Right cardiac atrium (tissue), 5 donors: ENCODE measurements around the gene SSX2IP. TPM values are rescaled to one million over a fixed set of nuclear protein-coding genes. Genes with fewer than 3 reads are reported as not detected.

Source experiments
- ATAC-seq, 2 donors: fragments of 200-7000 bp; cut with Tn5 transposase; one replicate each; pipeline versions ENCODE4 v1.8.0 to v1.9.1; 2020; ENCODE audit warnings: moderate library complexity in 2 of 2, mild to moderate bottlenecking in 1 of 2
- DNase-seq, 3 donors: peaks; one replicate each; pipeline ENCODE4 v3.0.0-alpha.2; 2020
- H3K27ac ChIP-seq: one replicate; pipeline ENCODE4 v1.5.1; 2013; ENCODE audit warnings: mild to moderate bottlenecking, low read length, control low read depth, moderate library complexity
- H3K27me3 ChIP-seq: one replicate; pipeline ENCODE4 v1.6.1; 2013; ENCODE audit not compliant: control insufficient read depth, insufficient read depth
- H3K4me1 ChIP-seq: one replicate; pipeline ENCODE4 v1.6.1; 2013; ENCODE audit warnings: low read length; ENCODE audit not compliant: control insufficient read depth, insufficient read depth
- H3K4me3 ChIP-seq: one replicate; pipeline ENCODE4 v1.5.1; 2013; ENCODE audit warnings: low read length, control low read depth
- H3K9me3 ChIP-seq: one replicate; pipeline ENCODE4 v1.6.1; 2013; ENCODE audit warnings: low read length; ENCODE audit not compliant: control insufficient read depth
- WGBS: extraction: QIAGEN DNeasy Blood & Tissue Kit; methylation state at CpG from one replicate; pipeline ENCODE4 v1.1.7; 2013; 5-methylcytosine and 5-hydroxymethylcytosine counted together
- intact Hi-C, 4 donors: fragments of 100-400 bp; cut with DNase I; formaldehyde crosslinking; loops; one replicate each; pipeline versions ENCODE4 v1.11.0 to v1.14.0; 2022 to 2023
- polyA plus RNA-seq: library from polyadenylated mRNA; stranded (reverse); fragments of 200-250 nt; gene quantifications from one replicate; pipeline ENCODE4 v1.2.3, GENCODE V29; 2013
- total RNA-seq, 4 donors: library from RNA; stranded (reverse); fragmentation: NEBNext Ultra II Directional; extraction: Animal tissue kit (Norgen Biotek cat#: 25700); gene quantifications; one replicate each; pipeline ENCODE4 v1.2.1, GENCODE V29; 2021
- donor health status: healthy with polysubstance abuse.
- donor health status: DM: no; HTN: yes; CAD: no.
- donor health status: DM: no; HTN: no; CAD: no.
- donor health status: DM: no; HTN: yes; CAD: no; lungs with severe emphysema.
- donor health status: DM: yes; HTN: yes; CAD: no.

Gene SSX2IP
- total and polyA plus RNA-seq, 5 donors: 7.7 to 28.6 (median 20.8) TPM

DNA sequence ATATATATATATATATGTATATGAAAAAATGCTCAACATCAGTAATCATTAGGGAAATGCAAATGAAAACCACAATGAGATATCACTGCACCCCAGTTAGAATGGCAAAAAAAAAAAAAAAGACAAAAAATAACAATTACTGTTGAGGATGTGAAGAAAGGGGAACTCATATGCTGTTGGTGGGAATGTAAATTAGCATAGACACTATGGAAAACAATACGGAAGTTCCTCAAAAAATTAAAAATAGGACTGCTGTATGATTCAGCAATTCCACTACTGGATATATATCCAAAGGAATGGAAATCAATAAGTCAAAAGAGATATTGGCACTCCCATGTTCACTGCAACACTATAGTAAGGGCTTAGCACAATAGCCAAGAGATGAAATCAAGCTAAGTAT is 74.5 kb downstream of the SSX2IP start:
- DNase-seq (no peak), ATAC-seq (no peak)
- 86% methylated on average over 1 of the region's 1 CpG for WGBS
- H3K4me1 ChIP-seq: peaks cover 3% of the 10 kb centered on the region
- no peaks in the 10 kb centered on the region for H3K27me3 ChIP-seq
- no peak overlapping the region for H3K27ac ChIP-seq
- H3K9me3 ChIP-seq: no peaks in the 10 kb centered on the region
- intact Hi-C loops: no loop called here
- no peak overlapping the region for H3K4me3 ChIP-seq

DNA sequence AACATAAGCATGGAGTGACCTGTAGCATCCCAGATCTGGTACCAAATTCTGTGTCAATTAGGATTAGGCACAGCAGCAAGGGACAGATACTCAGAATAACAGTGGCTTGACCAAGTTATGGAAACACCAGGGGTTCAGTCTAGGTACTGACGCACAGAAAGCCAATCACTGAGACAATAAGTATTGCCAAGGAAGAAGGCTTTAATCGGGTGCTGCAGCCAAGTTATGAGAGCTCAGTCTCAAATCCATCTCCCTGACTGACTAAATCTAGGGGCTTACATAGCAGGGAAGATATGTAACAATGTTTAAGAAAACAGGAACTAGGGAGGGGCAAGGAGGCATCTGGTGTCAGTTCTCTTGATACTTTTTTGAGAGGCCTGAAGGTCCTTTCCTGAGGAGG is 76.4 kb downstream of the SSX2IP start:
- 91% methylated on average over 2 of the region's 2 CpGs for WGBS
- Histone ChIP-seq H3K9me3 (no peaks in the 10 kb centered on the region), H3K27ac (no peak overlapping the region), H3K27me3 (no peaks in the 10 kb centered on the region), H3K4me3 (no peak overlapping the region), H3K4me1 (peaks cover 3% of the 10 kb centered on the region)
- no peak for DNase-seq
- intact Hi-C loops: no loop called here
- no peak for ATAC-seq

DNA sequence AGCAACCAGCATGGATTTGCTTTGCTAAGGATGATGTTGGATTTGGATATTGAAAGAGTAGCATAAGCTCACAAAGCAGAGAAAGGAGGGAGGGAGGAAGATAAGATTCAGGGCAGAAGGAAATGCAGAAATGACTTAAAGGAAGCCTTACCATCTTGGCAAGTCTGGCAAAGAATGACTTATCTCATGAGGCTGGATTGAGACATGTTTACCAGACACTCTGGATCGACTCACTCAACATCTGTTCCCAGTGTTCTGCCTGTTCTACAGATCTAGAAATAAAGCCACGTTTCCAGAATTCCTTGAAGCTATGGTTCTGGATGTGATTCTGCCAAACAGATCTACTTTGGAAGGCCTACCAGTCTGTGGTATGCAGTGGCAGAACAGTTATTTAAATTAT is 77.2 kb downstream of the SSX2IP start:
- DNase-seq (no peak), ATAC-seq (no peak)
- H3K9me3 ChIP-seq: no peaks in the 10 kb centered on the region
- WGBS: 62% methylated on average over 2 of the region's 2 CpGs
- H3K27ac ChIP-seq: no peak overlapping the region
- no peaks in the 10 kb centered on the region for H3K27me3 ChIP-seq
- H3K4me3 ChIP-seq: no peak overlapping the region
- intact Hi-C loops: no loop called here
- H3K4me1 ChIP-seq: peaks cover 3% of the 10 kb centered on the region

DNA sequence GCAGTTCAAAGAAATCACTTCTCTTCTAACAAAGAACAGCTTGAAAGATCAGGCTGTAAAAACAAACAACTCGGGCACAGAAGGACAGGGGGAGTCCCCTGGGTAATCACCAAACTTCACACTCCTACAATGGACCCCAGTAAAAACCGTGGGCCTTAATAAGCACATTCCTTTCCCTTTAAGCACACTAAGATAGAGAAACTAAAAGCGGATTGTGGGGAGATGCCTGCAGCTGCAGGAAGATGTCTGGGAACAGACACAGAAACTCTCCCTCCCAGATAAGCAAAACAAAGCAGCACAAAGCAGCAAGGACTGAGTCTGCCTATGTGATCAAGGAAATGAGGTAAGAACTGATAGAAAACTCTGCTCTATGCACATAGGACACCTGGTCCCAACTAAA is 78.5 kb downstream of the SSX2IP start:
- WGBS: 23% methylated on average over 3 of the region's 3 CpGs
- Histone ChIP-seq H3K27me3 (no peaks in the 10 kb centered on the region), H3K4me3 (no peak overlapping the region), H3K27ac (no peak overlapping the region), H3K4me1 (peaks cover 3% of the 10 kb centered on the region), H3K9me3 (no peaks in the 10 kb centered on the region)
- no peak for DNase-seq
- ATAC-seq: peak; percentile 68 to 85
- intact Hi-C loops: no loop called here

DNA sequence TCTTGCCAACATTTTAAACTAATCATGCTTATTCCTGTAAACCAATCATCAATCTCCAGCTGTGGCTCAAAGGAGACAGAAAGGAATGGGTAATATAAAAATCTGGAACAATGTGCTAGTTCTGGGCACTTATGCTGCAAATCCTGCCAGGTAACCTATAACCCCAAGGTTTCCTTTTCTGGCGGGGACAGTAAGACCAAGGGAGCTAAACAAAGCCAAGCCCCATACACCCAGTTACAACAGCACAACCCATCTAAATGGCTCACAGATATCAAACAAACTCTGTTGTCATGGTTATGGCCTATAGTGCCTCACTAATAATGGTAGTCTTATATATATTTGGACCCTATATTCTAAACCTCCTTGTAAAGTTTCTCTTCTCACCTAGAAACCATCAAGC is 79.2 kb downstream of the SSX2IP start:
- DNase-seq: no peak
- Histone ChIP-seq H3K4me3 (no peak overlapping the region), H3K27me3 (no peaks in the 10 kb centered on the region), H3K9me3 (no peaks in the 10 kb centered on the region), H3K27ac (no peak overlapping the region), H3K4me1 (peaks cover 3% of the 10 kb centered on the region)
- ATAC-seq: no peak
- WGBS: 47% methylated on average over 1 of the region's 1 CpG
- intact Hi-C loops: no loop called here

DNA sequence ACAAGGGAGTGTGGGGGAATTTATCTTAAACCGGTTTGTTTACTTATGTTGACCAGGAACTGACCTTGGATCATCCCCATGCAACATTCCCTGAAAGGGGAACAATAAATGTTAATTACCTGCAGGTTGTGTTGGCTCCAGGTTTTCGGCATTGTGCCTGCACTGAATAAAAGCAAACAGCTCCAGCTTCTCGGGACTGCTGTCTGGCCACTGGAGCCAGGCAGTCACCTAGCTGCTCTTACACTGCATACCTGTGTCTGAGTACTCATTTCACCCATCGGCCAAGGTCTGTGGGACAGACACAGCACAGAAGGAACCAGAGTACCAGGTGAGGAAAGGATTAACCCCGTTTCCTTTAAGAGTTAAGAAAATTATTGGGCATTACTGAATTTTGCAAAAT is 83.3 kb downstream of the SSX2IP start:
- intact Hi-C loops: loop anchor here in 2 of 4 donors (10.0 kb wide), 3 partner anchors 152 to 472 kb away; no protein-coding TSS in a partner anchor
- Histone ChIP-seq H3K4me1 (no peaks in the 10 kb centered on the region), H3K27ac (no peak overlapping the region), H3K4me3 (no peak overlapping the region), H3K9me3 (no peaks in the 10 kb centered on the region), H3K27me3 (no peaks in the 10 kb centered on the region)
- 87% methylated on average over 5 of the region's 5 CpGs for WGBS
- DNase-seq: no peak
- ATAC-seq: no peak

DNA sequence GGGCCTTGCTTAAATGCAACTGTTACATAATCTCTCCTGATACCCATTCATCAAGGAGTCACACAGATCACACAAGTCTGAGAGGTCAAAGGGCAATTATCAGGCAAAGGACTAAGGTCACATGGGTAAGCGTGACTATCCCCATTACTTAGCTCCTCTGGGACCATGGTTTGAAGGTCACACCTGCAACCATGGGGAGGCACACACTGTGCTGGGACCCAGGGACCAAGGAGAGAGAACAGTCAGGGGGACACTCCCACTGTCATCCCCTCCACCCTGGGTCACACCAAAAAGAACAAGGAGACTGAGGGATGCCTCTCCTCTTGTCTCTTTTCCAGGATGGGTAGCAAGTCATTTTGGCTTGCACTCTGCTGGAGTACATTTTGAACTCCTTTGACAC is 85.1 kb downstream of the SSX2IP start:
- no peak overlapping the region for H3K4me3 ChIP-seq
- H3K27me3 ChIP-seq: no peaks in the 10 kb centered on the region
- no peaks in the 10 kb centered on the region for H3K4me1 ChIP-seq
- no peak for DNase-seq
- H3K9me3 ChIP-seq: no peaks in the 10 kb centered on the region
- 96% methylated on average over 1 of the region's 1 CpG for WGBS
- ATAC-seq: no peak
- intact Hi-C loops: loop anchor here in 2 of 4 donors (10.0 kb wide), 3 partner anchors 150 to 470 kb away; no protein-coding TSS in a partner anchor
- no peak overlapping the region for H3K27ac ChIP-seq

DNA sequence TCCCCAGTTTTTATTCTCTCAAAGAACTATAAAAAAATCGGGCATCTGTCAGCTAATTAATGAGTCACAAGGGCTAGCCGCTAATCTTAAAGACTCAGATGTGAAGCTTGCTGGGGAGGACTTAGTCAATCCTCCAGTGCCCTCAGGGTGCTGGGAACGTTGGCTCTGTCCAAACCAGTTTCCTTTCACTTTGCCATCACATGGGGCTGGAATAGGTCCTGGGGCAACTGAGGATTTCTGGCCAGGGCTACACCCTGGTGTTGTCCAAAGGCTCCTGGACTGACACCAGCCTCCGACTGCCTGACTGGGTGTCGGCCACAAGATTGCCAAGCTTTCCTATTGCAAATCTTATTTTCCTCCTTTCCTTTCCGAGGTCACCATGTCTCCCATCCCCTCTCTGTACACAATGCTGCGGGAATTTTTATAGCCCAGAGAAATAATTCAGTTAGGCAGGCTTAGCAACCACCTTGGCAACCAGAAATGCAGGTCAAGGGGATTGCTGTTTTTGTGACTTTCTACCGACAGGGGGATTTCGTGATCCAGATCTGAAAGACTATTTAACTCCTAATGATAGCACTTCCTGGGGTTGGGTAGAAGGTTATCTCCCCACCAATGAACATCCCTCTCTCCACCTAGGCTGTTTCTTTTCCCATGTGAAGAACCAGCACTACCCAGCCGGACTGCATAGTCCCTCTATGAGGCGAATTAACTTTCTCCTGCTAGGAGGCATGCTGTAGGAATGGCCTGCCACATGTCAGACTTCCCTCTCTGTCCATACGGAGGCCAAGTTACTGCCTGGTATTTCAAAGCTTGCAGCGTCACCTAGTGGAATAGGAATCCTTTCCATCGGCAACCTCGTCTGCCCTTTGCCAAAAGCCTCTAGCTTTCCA is 86.1 kb downstream of the SSX2IP start:
- intact Hi-C loops: loop anchor here in 3 of 4 donors (5.0 to 10.0 kb wide), 4 partner anchors 149 to 469 kb away; no protein-coding TSS in a partner anchor
- Histone ChIP-seq H3K9me3 (no peaks in the 10 kb centered on the region), H3K4me3 (peak overlapping the region; percentile 46), H3K27me3 (no peaks in the 10 kb centered on the region), H3K27ac (peak overlapping the region; percentile 79), H3K4me1 (peaks cover 2% of the 10 kb centered on the region)
- WGBS: 31% methylated on average over 15 of the region's 15 CpGs
- peak; percentile 88 for ATAC-seq
- DNase-seq: peak; percentile 59 to 79 (median 73)

DNA sequence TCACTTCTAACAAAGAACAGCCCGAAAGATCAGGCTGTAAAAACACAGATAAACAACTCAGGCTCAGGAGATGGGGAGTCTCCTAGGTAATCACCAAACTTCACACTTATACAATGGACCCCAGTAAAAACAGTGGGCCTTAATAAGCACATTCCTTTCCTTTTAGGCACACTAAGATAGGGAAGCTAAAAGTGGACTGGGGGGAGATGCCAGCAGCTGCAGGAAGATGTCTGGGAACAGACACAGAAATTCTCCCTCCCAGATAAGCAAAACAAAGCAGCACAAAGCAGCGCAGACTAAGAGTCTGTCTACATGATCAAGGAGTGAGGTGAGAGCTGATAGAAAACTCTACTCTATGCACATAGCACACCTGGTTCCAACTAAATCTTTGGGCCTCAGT is 87.0 kb downstream of the SSX2IP start:
- intact Hi-C loops: loop anchor here in 3 of 4 donors (5.0 to 10.0 kb wide), 4 partner anchors 148 to 468 kb away; no protein-coding TSS in a partner anchor
- peaks cover 2% of the 10 kb centered on the region for H3K4me1 ChIP-seq
- no peaks in the 10 kb centered on the region for H3K27me3 ChIP-seq
- DNase-seq: peak in 1 of 3 donors; percentile 52
- ATAC-seq: peak; percentile 59 to 83
- no peak overlapping the region for H3K4me3 ChIP-seq
- peak overlapping the region; percentile 79 for H3K27ac ChIP-seq
- WGBS: 22% methylated on average over 2 of the region's 2 CpGs
- H3K9me3 ChIP-seq: no peaks in the 10 kb centered on the region

DNA sequence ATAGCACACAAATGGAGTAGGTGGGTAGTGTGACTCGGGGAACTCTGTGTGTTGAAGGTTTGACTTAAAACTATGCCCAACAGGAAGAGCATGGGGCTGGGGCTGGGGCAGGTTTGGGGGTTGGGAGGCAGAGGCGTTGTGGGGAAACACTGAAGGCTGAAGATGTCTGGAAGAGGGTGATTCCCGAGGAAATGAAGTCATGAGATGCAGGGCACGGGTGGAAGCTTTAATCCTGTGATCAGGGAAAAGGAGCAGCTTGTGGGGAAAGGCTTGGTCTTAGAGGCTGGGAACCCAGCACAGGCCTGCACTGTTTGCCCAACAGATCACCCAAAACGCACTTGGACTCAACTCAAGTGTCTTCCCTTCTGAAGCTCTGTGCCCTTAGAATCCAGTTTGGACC is 89.5 kb downstream of the SSX2IP start:
- H3K27ac ChIP-seq: no peak overlapping the region
- no peaks in the 10 kb centered on the region for H3K27me3 ChIP-seq
- no peak for ATAC-seq
- DNase-seq: no peak
- H3K4me3 ChIP-seq: no peak overlapping the region
- intact Hi-C loops: loop anchor here in 3 of 4 donors (5.0 to 10.0 kb wide), 4 partner anchors 146 to 466 kb away; no protein-coding TSS in a partner anchor
- WGBS: 82% methylated on average over 5 of the region's 5 CpGs
- no peaks in the 10 kb centered on the region for H3K9me3 ChIP-seq
- peaks cover 2% of the 10 kb centered on the region for H3K4me1 ChIP-seq
